A549 (cell line): ENCODE results near the gene ELAPOR1. TPM values are rescaled to one million over a fixed set of nuclear protein-coding genes. Genes with fewer than 3 reads are reported as not detected.

Source experiments
- ATAC-seq, 2 experiments: fragments of 200-7000 bp in 1 of 2; fragments of >200 bp in 1 of 2; cut with Nextera tagmentation in 1 of 2; cut with Tn5 transposase in 1 of 2; 3 replicates each; pipeline versions ENCODE4 v1.8.0 to v1.9.1; 2018 to 2020; ENCODE audit warnings: mild to moderate bottlenecking in 1 of 2, moderate library complexity in 1 of 2
- CTCF ChIA-PET: fragments of 300-600 bp; sonication (Branson Sonifier 250); formaldehyde crosslinking; extraction: SDS; loops from one replicate; lab custom pipeline; 2021; ENCODE audit warnings: antibody characterized with exemption, inconsistent platforms; lab: Yijun Ruan, JAX
- POLR2A ChIA-PET: fragments of 350-600 bp; formaldehyde crosslinking; extraction: SDS; loops from one replicate; lab custom pipeline; 2021; ENCODE audit warnings: antibody characterized with exemption, inconsistent platforms; lab: Yijun Ruan, JAX
- DNase-seq, 2 experiments: peaks; one replicate each; pipeline versions ENCODE4 v3.0.0 to v3.0.0-alpha.2; 2011 to 2016; ENCODE audit warnings: low read depth in 1 of 2, low spot score in 1 of 2
- FAIRE-seq: peaks from 2 replicates; lab custom pipeline; 2011; peaks lifted over from hg19 to GRCh38; lab: Jason Lieb, UNC
- H3K27ac ChIP-seq, 2 experiments: fragments of >200 bp; sonication (Bioruptor Twin); formaldehyde crosslinking; 3 replicates each; pipeline ENCODE4 v1.5.1; 2016 to 2017
- H3K4me1 ChIP-seq: fragments of >200 bp; sonication (Bioruptor Twin); formaldehyde crosslinking; 3 replicates; pipeline ENCODE4 v1.6.1; 2016
- H3K4me2 ChIP-seq: fragments of >200 bp; sonication (Bioruptor Twin); formaldehyde crosslinking; 3 replicates; pipeline ENCODE4 v1.6.1; 2016
- H3K4me3 ChIP-seq: fragments of >200 bp; sonication (Bioruptor Twin); formaldehyde crosslinking; 3 replicates; pipeline ENCODE4 v1.5.1; 2016
- H3K9me3 ChIP-seq: fragments of >200 bp; sonication (Bioruptor Twin); formaldehyde crosslinking; 3 replicates; pipeline ENCODE4 v1.6.1; 2016
- ATOH8 ChIP-seq: fragments of 250-450 bp; sonication (Bioruptor Pico); IDR thresholded peaks from 2 replicates; pipeline ENCODE4 v1.5.0; 2020; ENCODE audit warnings: low read depth, mild to moderate bottlenecking, moderate library complexity
- BCL3 ChIP-seq: fragments of >200 bp; sonication (Bioruptor Twin); formaldehyde crosslinking; IDR thresholded peaks from 3 replicates; pipeline ENCODE4 v1.6.1; 2016
- CEBPB ChIP-seq, 2 experiments: fragments of >200 bp in 1 of 2; sonication (Bioruptor Twin) in 1 of 2; formaldehyde crosslinking in 1 of 2; IDR thresholded peaks; 2 replicates each; pipeline ENCODE4 v1.6.1; 2012 to 2016
- CHD2 ChIP-seq: fragments of 150-350 bp; IDR thresholded peaks from 2 replicates; pipeline ENCODE4 v1.6.1; 2014; ENCODE audit warnings: low read length; ENCODE audit not compliant: partially characterized antibody
- CHD4 ChIP-seq: fragments of 200-600 bp; sonication (generic); IDR thresholded peaks from 2 replicates; pipeline ENCODE4 v1.6.1; 2016; ENCODE audit warnings: antibody characterized with exemption, mild to moderate bottlenecking, borderline replicate concordance
- E2F6 ChIP-seq: IDR thresholded peaks from 2 replicates; pipeline ENCODE4 v1.6.1; 2012; ENCODE audit warnings: low read depth, borderline replicate concordance
- EHF ChIP-seq: fragments of 250-450 bp; sonication (Bioruptor Pico); IDR thresholded peaks from 2 replicates; pipeline ENCODE4 v1.5.0; 2020; ENCODE audit warnings: mild to moderate bottlenecking
- EP300 ChIP-seq, 2 experiments: fragments of >200 bp; sonication (Bioruptor Twin); formaldehyde crosslinking; IDR thresholded peaks; 2 replicates in 1 of 2; 3 replicates in 1 of 2; pipeline ENCODE4 v1.6.1; 2016 to 2017
- FOSL2 ChIP-seq, 2 experiments: fragments of 450-650 bp in 1 of 2; fragments of >200 bp in 1 of 2; sonication (Bioruptor Twin) in 1 of 2; formaldehyde crosslinking; IDR thresholded peaks; 2 replicates each; pipeline versions ENCODE4 v1.5.0 to v1.6.1; 2016 to 2020; ENCODE audit warnings: mild to moderate bottlenecking in 1 of 2, moderate library complexity in 1 of 2
- HMGXB4 ChIP-seq: fragments of 250-450 bp; sonication (Bioruptor Pico); IDR thresholded peaks from 2 replicates; pipeline ENCODE4 v1.5.0; 2021; ENCODE audit warnings: mild to moderate bottlenecking, moderate library complexity, borderline replicate concordance
- HOXA7 ChIP-seq: fragments of 250-450 bp; sonication (Bioruptor Pico); IDR thresholded peaks from 2 replicates; pipeline ENCODE4 v1.5.0; 2020; ENCODE audit warnings: mild to moderate bottlenecking, moderate library complexity
- HOXB13 ChIP-seq: fragments of 250-450 bp; sonication (Bioruptor Pico); IDR thresholded peaks from 2 replicates; pipeline ENCODE4 v1.5.0; 2020; ENCODE audit warnings: low read depth, mild to moderate bottlenecking, moderate library complexity
- KDM1A ChIP-seq: fragments of 200-600 bp; sonication (generic); IDR thresholded peaks from 2 replicates; pipeline ENCODE4 v1.6.1; 2016; ENCODE audit warnings: low read depth, mild to moderate bottlenecking
- KDM5A ChIP-seq: fragments of 200-600 bp; sonication (generic); IDR thresholded peaks from 2 replicates; pipeline ENCODE4 v1.6.1; 2016; ENCODE audit warnings: antibody characterized with exemption, mild to moderate bottlenecking
- MAX ChIP-seq: IDR thresholded peaks from 2 replicates; pipeline ENCODE4 v1.6.1; 2012
- MAZ ChIP-seq: fragments of 150-350 bp; IDR thresholded peaks from 2 replicates; pipeline ENCODE4 v1.6.1; 2014; ENCODE audit warnings: antibody characterized with exemption, low read depth, low read length, borderline replicate concordance
- NPAS2 ChIP-seq: fragments of 250-450 bp; sonication (Bioruptor Pico); IDR thresholded peaks from 2 replicates; pipeline ENCODE4 v1.8.0; 2022; ENCODE audit warnings: mild to moderate bottlenecking, moderate library complexity, borderline replicate concordance
- POLR2A ChIP-seq: IDR thresholded peaks from 2 replicates; pipeline ENCODE4 v1.6.1; 2012; ENCODE audit warnings: mild to moderate bottlenecking, low read length
- RNF2 ChIP-seq: fragments of 200-600 bp; sonication (generic); IDR thresholded peaks from 2 replicates; pipeline ENCODE4 v1.6.1; 2016; ENCODE audit warnings: low read depth, mild to moderate bottlenecking, antibody characterized with exemption, moderate library complexity, borderline replicate concordance
- SREBF2 ChIP-seq: fragments of 450-650 bp; IDR thresholded peaks from 2 replicates; pipeline ENCODE4 v1.6.1; 2014; ENCODE audit warnings: mild to moderate bottlenecking, moderate library complexity
- TFCP2L1 ChIP-seq: fragments of 250-450 bp; sonication (Bioruptor Pico); IDR thresholded peaks from 2 replicates; pipeline ENCODE4 v1.5.0; 2021; ENCODE audit warnings: mild to moderate bottlenecking
- TP53 ChIP-seq: fragments of 250-450 bp; sonication (Bioruptor Pico); IDR thresholded peaks from 2 replicates; pipeline ENCODE4 v1.5.0; 2021; ENCODE audit warnings: mild to moderate bottlenecking, moderate library complexity
- USF2 ChIP-seq: fragments of 450-650 bp; IDR thresholded peaks from 2 replicates; pipeline ENCODE4 v1.6.1; 2014; ENCODE audit warnings: antibody characterized with exemption
- ZC3H11A ChIP-seq: fragments of 450-650 bp; IDR thresholded peaks from 2 replicates; pipeline ENCODE4 v1.6.1; 2014; ENCODE audit warnings: antibody characterized with exemption, mild to moderate bottlenecking
- ZFP36 ChIP-seq: fragments of 450-650 bp; IDR thresholded peaks from 2 replicates; pipeline ENCODE4 v1.6.1; 2014; ENCODE audit warnings: borderline replicate concordance; ENCODE audit not compliant: partially characterized antibody
- ZNF302 ChIP-seq: fragments of 250-450 bp; sonication (Bioruptor Pico); IDR thresholded peaks from 2 replicates; pipeline ENCODE4 v1.9.0; 2021; ENCODE audit warnings: inconsistent platforms, mild to moderate bottlenecking, moderate library complexity
- WGBS: methylation state at CpG from one replicate; pipeline ENCODE4 v1.1.6; 2017; ENCODE audit errors: missing lambda C conversion rate; 5-methylcytosine and 5-hydroxymethylcytosine counted together
- polyA plus RNA-seq, 4 experiments: library from polyadenylated mRNA; depleted of rRNA in 3 of 4; stranded (reverse); fragments of >200 nt; fragmentation: RNase III in 1 of 4; extraction: RNeasy Plus Mini Kit Qiagen cat#74134 plus additional on column Dnase treatment in 1 of 4; gene quantifications; 2 replicates in 3 of 4; 3 replicates in 1 of 4; pipeline ENCODE4 v1.2.3, GENCODE V29; 2011 to 2017
- TF ChIP-seq, protein P1 (sequence below): fragments of >200 bp; sonication (Bioruptor Twin); formaldehyde crosslinking; IDR thresholded peaks from 3 replicates; pipeline ENCODE4 v1.5.1; 2016

ELAPOR1 gene
- polyA plus RNA-seq, 2 of the 4 experiments (the other 2 are of a cell fraction) = 0.37 to 0.56 TPM

DNA sequence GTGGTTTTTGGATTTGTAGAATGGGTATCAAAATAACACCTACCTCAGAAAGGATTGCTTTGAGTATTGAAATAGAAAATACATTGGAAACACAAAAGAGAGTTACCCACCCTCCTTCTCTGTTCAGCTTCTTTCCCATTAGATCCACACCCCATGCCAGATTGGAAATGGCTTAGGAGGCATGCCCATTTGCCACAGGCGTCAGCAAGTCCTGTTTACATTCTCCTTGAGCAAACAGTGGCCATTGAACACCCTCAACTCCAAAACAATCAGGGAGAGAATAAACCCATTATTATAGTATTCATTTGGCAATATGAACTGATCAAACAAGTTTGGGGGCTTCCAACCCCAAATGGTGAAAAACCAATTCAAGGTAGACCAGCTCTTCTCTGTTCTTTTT lies 2.4 kb downstream of the ELAPOR1 start:
- no peak overlapping the region for H3K4me3 ChIP-seq
- DNase-seq (no peak), FAIRE-seq (no peak), ATAC-seq (no peak)
- TF ChIP-seq SREBF2 = no peak
- no peak for TF ChIP-seq BCL3
- no peak for TF ChIP-seq KDM5A
- TF ChIP-seq POLR2A = no peak
- TF ChIP-seq USF2 = no peak
- no peak for TF ChIP-seq NPAS2
- no peak for TF ChIP-seq EHF (CRISPR knock-in tag)
- no peak for TF ChIP-seq ZNF302 (CRISPR knock-in tag)
- no peak for TF ChIP-seq MAX
- no peak for TF ChIP-seq ATOH8 (CRISPR knock-in tag)
- no peak for TF ChIP-seq HOXA7 (CRISPR knock-in tag)
- TF ChIP-seq EP300 (IDR thresholded peaks at IDR 0.05) = no peak
- no peak for TF ChIP-seq CHD2
- TF ChIP-seq RNF2 = no peak
- no peak for TF ChIP-seq HMGXB4
- no peak for TF ChIP-seq ZFP36
- TF ChIP-seq E2F6 = no peak
- no peak for TF ChIP-seq ZC3H11A
- TF ChIP-seq, protein P1, sequence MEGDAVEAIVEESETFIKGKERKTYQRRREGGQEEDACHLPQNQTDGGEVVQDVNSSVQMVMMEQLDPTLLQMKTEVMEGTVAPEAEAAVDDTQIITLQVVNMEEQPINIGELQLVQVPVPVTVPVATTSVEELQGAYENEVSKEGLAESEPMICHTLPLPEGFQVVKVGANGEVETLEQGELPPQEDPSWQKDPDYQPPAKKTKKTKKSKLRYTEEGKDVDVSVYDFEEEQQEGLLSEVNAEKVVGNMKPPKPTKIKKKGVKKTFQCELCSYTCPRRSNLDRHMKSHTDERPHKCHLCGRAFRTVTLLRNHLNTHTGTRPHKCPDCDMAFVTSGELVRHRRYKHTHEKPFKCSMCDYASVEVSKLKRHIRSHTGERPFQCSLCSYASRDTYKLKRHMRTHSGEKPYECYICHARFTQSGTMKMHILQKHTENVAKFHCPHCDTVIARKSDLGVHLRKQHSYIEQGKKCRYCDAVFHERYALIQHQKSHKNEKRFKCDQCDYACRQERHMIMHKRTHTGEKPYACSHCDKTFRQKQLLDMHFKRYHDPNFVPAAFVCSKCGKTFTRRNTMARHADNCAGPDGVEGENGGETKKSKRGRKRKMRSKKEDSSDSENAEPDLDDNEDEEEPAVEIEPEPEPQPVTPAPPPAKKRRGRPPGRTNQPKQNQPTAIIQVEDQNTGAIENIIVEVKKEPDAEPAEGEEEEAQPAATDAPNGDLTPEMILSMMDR = no peak
- H3K4me2 ChIP-seq = no peak overlapping the region
- WGBS = 20% methylated on average over 1 of the region's 1 CpG
- H3K4me1 ChIP-seq = peaks cover 17% of the 10 kb centered on the region; the same call in 2 of the 3 replicates
- H3K27ac ChIP-seq = no peak overlapping the region
- CTCF ChIA-PET = interaction anchor here (0.8 to 1.3 kb wide), 4 partner anchors 16 to 283 kb away, joined by 3 read pairs; no protein-coding TSS in a partner anchor
- no peaks in the 10 kb centered on the region for H3K9me3 ChIP-seq
- POLR2A ChIA-PET = interaction anchor here (0.9 kb wide), 1 partner anchor 16 kb away, joined by 3 read pairs; no protein-coding TSS in a partner anchor

- ChIA-PET CTCF (interaction anchor here (0.7 kb wide), 1 partner anchor 232 kb away, joined by 3 read pairs; no protein-coding TSS in a partner anchor), POLR2A (no interaction called here)
- H3K9me3 ChIP-seq = no peaks in the 10 kb centered on the region
- FAIRE-seq (no peak), ATAC-seq (no peak), DNase-seq (no peak)
- H3K4me2 ChIP-seq = no peak overlapping the region
- H3K4me1 ChIP-seq = 0 out of 3 replicates have a peak, but pooled peaks cover 5% of the 10 kb centered on the region
- H3K4me3 ChIP-seq = no peak overlapping the region
- H3K27ac ChIP-seq = no peak overlapping the region
- WGBS = 96% methylated on average over 3 of the region's 3 CpGs
- TF ChIP-seq, protein P1 = no peak
- TF ChIP-seq HOXB13 (CRISPR knock-in tag) = no peak
- TF ChIP-seq MAZ = no peak
- no peak for TF ChIP-seq TP53 (CRISPR knock-in tag)
- TF ChIP-seq CEBPB (IDR thresholded peaks at IDR 0.05) = no peak
- TF ChIP-seq MAX = no peak
- TF ChIP-seq CHD2 = no peak
- TF ChIP-seq CHD4 = no peak
- TF ChIP-seq TFCP2L1 (CRISPR knock-in tag) = no peak
- TF ChIP-seq FOSL2 (IDR thresholded peaks at IDR 0.05) = no peak
- no peak for TF ChIP-seq FOSL2 (CRISPR knock-in tag; IDR thresholded peaks at IDR 0.05)
- TF ChIP-seq EP300 (IDR thresholded peaks at IDR 0.05) = no peak
- no peak for TF ChIP-seq KDM1A
Observed at GRCh38 chr1:109118089-109118488, 4.2 kb downstream of the ELAPOR1 start.
